ENCODE data around the gene DIRAS1. TPM values are rescaled to one million over a fixed set of nuclear protein-coding genes. Genes with fewer than 3 reads are reported as not detected.
"Not testable (repeated sequence)": the region's sequence is repeated elsewhere in the genome, so short reads cannot be mapped to it uniquely, and the experiment has no call there.

DIRAS1 gene
- total RNA-seq, 1 donor: 14.9 TPM

- H3K4me3 ChIP-seq (ENCODE audit: low read depth, low read length): no peak overlapping the region
- no peak for TF ChIP-seq CTCF (IDR thresholded peaks at IDR 0.05; ENCODE audit: insufficient read depth, low read length)
- no peak for DNase-seq (ENCODE audit: low read depth)
These were observed 3.3 kb downstream of the DIRAS1 start for GRCh38 chr19:2717638-2718541.

GRCh38 chr19:2716722-2717637 lies 4.2 kb downstream of the DIRAS1 start:
- H3K4me3 ChIP-seq (ENCODE audit: low read depth, low read length): no peak overlapping the region
- no peak for DNase-seq (ENCODE audit: low read depth)
- no peak for TF ChIP-seq CTCF (IDR thresholded peaks at IDR 0.05; ENCODE audit: insufficient read depth, low read length)

- H3K4me3 ChIP-seq (ENCODE audit: low read depth, low read length): no peak overlapping the region
- TF ChIP-seq CTCF (IDR thresholded peaks at IDR 0.05; ENCODE audit: insufficient read depth, low read length): no peak
- DNase-seq (ENCODE audit: low read depth): no peak
These were observed 4.9 kb downstream of the DIRAS1 start for GRCh38 chr19:2716275-2716650.

GRCh38 chr19:2715470-2716274 lies 5.5 kb downstream of the DIRAS1 start:
- no peak for DNase-seq (ENCODE audit: low read depth)
- no peak for TF ChIP-seq CTCF (IDR thresholded peaks at IDR 0.05; ENCODE audit: insufficient read depth, low read length)
- H3K4me3 ChIP-seq (ENCODE audit: low read depth, low read length): no peak overlapping the region

GRCh38 chr19:2714531-2715269 lies 6.5 kb downstream of the DIRAS1 start:
- no peak overlapping the region for H3K4me3 ChIP-seq (ENCODE audit: low read depth, low read length)
- no peak for DNase-seq (ENCODE audit: low read depth)
- TF ChIP-seq CTCF (IDR thresholded peaks at IDR 0.05; ENCODE audit: insufficient read depth, low read length): no peak

- DNase-seq (ENCODE audit: low read depth); H3K4me3 ChIP-seq (ENCODE audit: low read depth, low read length): not testable (repeated sequence)
These were observed 7.1 kb downstream of the DIRAS1 start for GRCh38 chr19:2714102-2714501.

- not testable (repeated sequence) for DNase-seq (ENCODE audit: low read depth)
These were observed 8.0 kb downstream of the DIRAS1 start for GRCh38 chr19:2713170-2713569.

More at GRCh38 chr19:2713170-2713569, 8.0 kb downstream of the DIRAS1 start:
- not testable (repeated sequence) for H3K4me3 ChIP-seq (ENCODE audit: low read depth, low read length)

Data from fibroblast of the aortic adventitia (primary cell).